ENCODE data around the gene PIK3CD. TPM values are rescaled to one million over a fixed set of nuclear protein-coding genes. Genes with fewer than 3 reads are reported as not detected.

Gene PIK3CD
- total RNA-seq, 2 experiments from 2014 or later, result 13.6 to 37.1 TPM

- peaks cover 5% of the 10 kb centered on the region; the same call in 1 of the 2 replicates for H3K79me2 ChIP-seq (ENCODE audit: insufficient read depth, low read depth, low read length)
- H3K4me3 ChIP-seq (ENCODE audit: low read depth, low read length, poor library complexity, severe bottlenecking), result no peak overlapping the region
- H3K4me1 ChIP-seq (ENCODE audit: insufficient read depth, low read length, poor library complexity, severe bottlenecking), result peaks cover 41% of the 10 kb centered on the region
- peaks cover 29% of the 10 kb centered on the region for H3K36me3 ChIP-seq (ENCODE audit: insufficient read depth, low read length)
- no peak overlapping the region for H3K4me2 ChIP-seq (ENCODE audit: low read length)
- H3K9me2 ChIP-seq (ENCODE audit: insufficient read depth, low read length), result no peaks in the 10 kb centered on the region
- no peaks in the 10 kb centered on the region for H4K20me1 ChIP-seq (ENCODE audit: insufficient read depth, low read length)
- no peaks in the 10 kb centered on the region for H3K9me3 ChIP-seq (ENCODE audit: low read length)
- ChIA-PET CTCF (ENCODE audit: unreplicated experiment) (interaction anchor here (0.5 kb wide), 1 partner anchor 162 kb away, joined by 3 read pairs; no protein-coding TSS in a partner anchor), POLR2A (interaction anchor here (0.6 to 1.0 kb wide), 2 partner anchors 141 to 231 kb away, joined by 4 to 6 read pairs; no protein-coding TSS in a partner anchor)
- H2AFZ ChIP-seq (ENCODE audit: low read length), result no peak overlapping the region
- intact Hi-C loops (cut with micrococcal nuclease; ENCODE audit: unreplicated experiment), result no loop called here
- BruUV-seq (replicated peaks), result no TSS peak
- no peak for DNase-seq (ENCODE audit: low spot score)
- TF ChIP-seq, protein P1, sequence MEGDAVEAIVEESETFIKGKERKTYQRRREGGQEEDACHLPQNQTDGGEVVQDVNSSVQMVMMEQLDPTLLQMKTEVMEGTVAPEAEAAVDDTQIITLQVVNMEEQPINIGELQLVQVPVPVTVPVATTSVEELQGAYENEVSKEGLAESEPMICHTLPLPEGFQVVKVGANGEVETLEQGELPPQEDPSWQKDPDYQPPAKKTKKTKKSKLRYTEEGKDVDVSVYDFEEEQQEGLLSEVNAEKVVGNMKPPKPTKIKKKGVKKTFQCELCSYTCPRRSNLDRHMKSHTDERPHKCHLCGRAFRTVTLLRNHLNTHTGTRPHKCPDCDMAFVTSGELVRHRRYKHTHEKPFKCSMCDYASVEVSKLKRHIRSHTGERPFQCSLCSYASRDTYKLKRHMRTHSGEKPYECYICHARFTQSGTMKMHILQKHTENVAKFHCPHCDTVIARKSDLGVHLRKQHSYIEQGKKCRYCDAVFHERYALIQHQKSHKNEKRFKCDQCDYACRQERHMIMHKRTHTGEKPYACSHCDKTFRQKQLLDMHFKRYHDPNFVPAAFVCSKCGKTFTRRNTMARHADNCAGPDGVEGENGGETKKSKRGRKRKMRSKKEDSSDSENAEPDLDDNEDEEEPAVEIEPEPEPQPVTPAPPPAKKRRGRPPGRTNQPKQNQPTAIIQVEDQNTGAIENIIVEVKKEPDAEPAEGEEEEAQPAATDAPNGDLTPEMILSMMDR (conservative IDR thresholded peaks at IDR 0.05; ENCODE audit: low read length), result peak; percentile 47
- no peak for TF ChIP-seq EZH2phosphoT487 (IDR thresholded peaks at IDR 0.05; ENCODE audit: borderline replicate concordance, low read depth, low read length)
- H3K27ac ChIP-seq (ENCODE audit: low read depth, low read length, poor library complexity, severe bottlenecking), result no peak overlapping the region
Observed at GRCh38 chr1:9719978-9720722, 68.6 kb downstream of the PIK3CD start.

DNA sequence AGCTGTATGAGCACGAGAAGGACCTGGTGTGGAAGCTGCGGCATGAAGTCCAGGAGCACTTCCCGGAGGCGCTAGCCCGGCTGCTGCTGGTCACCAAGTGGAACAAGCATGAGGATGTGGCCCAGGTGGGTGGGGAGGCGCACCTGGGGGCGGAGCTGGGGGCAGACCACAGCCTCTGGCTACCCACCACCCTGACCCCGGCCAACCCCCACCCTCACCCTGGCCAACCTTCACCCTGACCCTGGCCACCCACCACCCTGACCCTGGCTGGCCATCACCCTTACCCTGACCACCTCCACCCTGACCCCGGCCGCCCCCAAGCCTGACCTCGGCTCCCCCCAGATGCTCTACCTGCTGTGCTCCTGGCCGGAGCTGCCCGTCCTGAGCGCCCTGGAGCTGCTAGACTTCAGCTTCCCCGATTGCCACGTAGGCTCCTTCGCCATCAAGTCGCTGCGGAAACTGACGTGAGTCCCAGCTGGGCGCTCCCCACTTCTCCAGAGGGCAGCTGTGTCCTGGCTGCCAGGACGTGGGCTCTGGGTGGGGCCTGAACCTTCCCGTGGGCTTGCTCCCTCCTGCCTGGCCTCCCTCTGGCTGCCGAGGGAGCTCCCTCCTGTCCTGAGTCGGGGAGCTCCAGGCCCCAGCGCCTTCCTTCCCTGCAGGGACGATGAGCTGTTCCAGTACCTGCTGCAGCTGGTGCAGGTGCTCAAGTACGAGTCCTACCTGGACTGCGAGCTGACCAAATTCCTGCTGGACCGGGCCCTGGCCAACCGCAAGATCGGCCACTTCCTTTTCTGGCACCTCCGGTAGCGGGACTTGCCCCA lies 69.5 kb downstream of the PIK3CD start:
- peaks cover 5% of the 10 kb centered on the region; the same call in 1 of the 2 replicates for H3K79me2 ChIP-seq (ENCODE audit: insufficient read depth, low read depth, low read length)
- H3K4me1 ChIP-seq (ENCODE audit: insufficient read depth, low read length, poor library complexity, severe bottlenecking), result peaks cover 34% of the 10 kb centered on the region
- no peak for DNase-seq (ENCODE audit: low spot score)
- H3K36me3 ChIP-seq (ENCODE audit: insufficient read depth, low read length), result peaks cover 29% of the 10 kb centered on the region
- CTCF ChIA-PET (ENCODE audit: unreplicated experiment), result interaction anchor here (0.6 to 1.0 kb wide), 4 partner anchors 18 to 66 kb away, joined by 3 to 9 read pairs (median 3); no protein-coding TSS in a partner anchor
- intact Hi-C loops (cut with micrococcal nuclease; ENCODE audit: unreplicated experiment), result loop anchor here (1.0 kb wide), 1 partner anchor 146 kb away; no protein-coding TSS in a partner anchor
- POLR2A ChIA-PET, result no interaction called here
- no peaks in the 10 kb centered on the region for H4K20me1 ChIP-seq (ENCODE audit: insufficient read depth, low read length)
- BruUV-seq (replicated peaks), result no TSS peak
- peak overlapping the region; percentile 43 for H3K4me2 ChIP-seq (ENCODE audit: low read length)
- TF ChIP-seq, protein P1 (conservative IDR thresholded peaks at IDR 0.05; ENCODE audit: low read length), result no peak
- TF ChIP-seq EZH2phosphoT487 (IDR thresholded peaks at IDR 0.05; ENCODE audit: borderline replicate concordance, low read depth, low read length), result no peak
- H2AFZ ChIP-seq (ENCODE audit: low read length), result no peak overlapping the region
- H3K9me3 ChIP-seq (ENCODE audit: low read length), result no peaks in the 10 kb centered on the region
- H3K9me2 ChIP-seq (ENCODE audit: insufficient read depth, low read length), result no peaks in the 10 kb centered on the region
- H3K27ac ChIP-seq (ENCODE audit: low read depth, low read length, poor library complexity, severe bottlenecking), result no peak overlapping the region
- no peak overlapping the region for H3K4me3 ChIP-seq (ENCODE audit: low read depth, low read length, poor library complexity, severe bottlenecking)
